ENCODE results near the gene ERN1.
A peak's percentile ranks its signal among the peaks of the same experiment; 100 is the strongest.

- no peak for TF ChIP-seq EZH2phosphoT487 (IDR thresholded peaks at IDR 0.05; ENCODE audit: borderline replicate concordance)
- peak; percentile 65 for TF ChIP-seq CTCF (conservative IDR thresholded peaks at IDR 0.05; ENCODE audit: low read length)
These were observed 113.6 kb downstream of the ERN1 start for GRCh38 chr17:64016231-64016784.
